MM.1S (cell line): ENCODE data around the gene LAMTOR1.

Experiments used
- EZH2phosphoT487 ChIP-seq: fragments of 300-600 bp; sonication (generic); IDR thresholded peaks from 2 replicates; pipeline ENCODE4 v1.6.1; 2018; ENCODE audit warnings: antibody characterized with exemption, low read length
- TF ChIP-seq, protein P1 (sequence below): fragments of 300-600 bp; sonication (generic); IDR thresholded peaks from 2 replicates; pipeline ENCODE4 v1.5.1; 2016; ENCODE audit warnings: antibody characterized with exemption, low read length, mixed read lengths

DNA sequence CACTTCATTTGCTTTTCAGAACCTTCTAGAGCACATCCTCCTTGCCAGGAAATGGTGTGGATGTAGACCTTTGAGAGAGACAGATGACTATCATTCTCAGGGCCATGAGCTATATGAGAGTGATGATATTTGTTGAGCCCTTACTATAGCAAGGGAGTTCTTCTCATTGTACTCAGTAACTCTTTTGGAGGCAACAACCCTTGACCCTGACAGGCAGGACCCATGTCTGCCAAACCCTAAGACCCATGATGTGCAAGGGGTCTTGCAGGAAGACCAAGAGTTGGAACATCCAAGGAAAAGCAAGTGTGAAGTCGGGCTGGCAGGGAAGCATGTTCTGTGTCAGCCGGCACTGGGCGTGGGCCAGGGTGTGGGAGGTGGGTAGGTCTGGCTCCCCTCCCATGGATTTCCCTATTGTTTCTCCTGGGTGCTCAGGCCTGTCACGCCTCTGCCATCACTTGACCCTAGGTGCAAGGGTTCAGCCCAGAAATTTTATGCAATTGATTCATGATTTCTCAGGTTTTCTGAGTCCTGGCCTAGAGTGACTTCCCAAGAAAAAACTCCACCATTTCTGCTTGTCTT is 33.7 kb upstream of the LAMTOR1 start:
- TF ChIP-seq, protein P1, sequence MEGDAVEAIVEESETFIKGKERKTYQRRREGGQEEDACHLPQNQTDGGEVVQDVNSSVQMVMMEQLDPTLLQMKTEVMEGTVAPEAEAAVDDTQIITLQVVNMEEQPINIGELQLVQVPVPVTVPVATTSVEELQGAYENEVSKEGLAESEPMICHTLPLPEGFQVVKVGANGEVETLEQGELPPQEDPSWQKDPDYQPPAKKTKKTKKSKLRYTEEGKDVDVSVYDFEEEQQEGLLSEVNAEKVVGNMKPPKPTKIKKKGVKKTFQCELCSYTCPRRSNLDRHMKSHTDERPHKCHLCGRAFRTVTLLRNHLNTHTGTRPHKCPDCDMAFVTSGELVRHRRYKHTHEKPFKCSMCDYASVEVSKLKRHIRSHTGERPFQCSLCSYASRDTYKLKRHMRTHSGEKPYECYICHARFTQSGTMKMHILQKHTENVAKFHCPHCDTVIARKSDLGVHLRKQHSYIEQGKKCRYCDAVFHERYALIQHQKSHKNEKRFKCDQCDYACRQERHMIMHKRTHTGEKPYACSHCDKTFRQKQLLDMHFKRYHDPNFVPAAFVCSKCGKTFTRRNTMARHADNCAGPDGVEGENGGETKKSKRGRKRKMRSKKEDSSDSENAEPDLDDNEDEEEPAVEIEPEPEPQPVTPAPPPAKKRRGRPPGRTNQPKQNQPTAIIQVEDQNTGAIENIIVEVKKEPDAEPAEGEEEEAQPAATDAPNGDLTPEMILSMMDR: no peak
- TF ChIP-seq EZH2phosphoT487: no peak
